Measurements from ENCODE around the gene KRT20.

KRT20 gene

GRCh38 chr17:40883626-40884334 is 1.3 kb downstream of the KRT20 start:
- TF ChIP-seq CTCF (IDR thresholded peaks at IDR 0.05; ENCODE audit: low read depth, low read length, missing control alignments) = no peak
- in situ Hi-C loops (cut with HindIII; ENCODE audit: low sequenced_read_pairs) = no loop called here
- H3K4me3 ChIP-seq (ENCODE audit: low read depth, low read length) = no peak overlapping the region
- DNase-seq (ENCODE audit: low read depth) = no peak

DNA sequence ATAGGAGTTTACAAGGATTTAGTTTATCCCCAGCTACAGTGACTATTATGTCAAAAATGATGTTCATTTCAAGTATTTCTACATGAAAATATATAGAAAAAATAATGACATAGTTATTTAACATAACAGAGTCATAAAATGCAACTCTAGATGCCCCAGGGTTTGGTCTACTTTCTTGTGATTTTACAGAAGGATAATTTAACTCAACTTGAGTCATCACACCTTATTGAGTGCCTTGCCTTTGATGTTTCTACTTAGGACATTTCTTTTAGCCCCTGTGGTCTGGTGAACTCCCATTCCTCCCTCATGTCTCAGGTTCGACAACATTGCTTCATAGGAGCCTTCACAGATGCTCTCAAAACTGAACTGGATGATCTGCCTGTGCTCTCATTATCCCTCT is 2.0 kb downstream of the KRT20 start:
- no peak for DNase-seq (ENCODE audit: low read depth)
- no peak for TF ChIP-seq CTCF (IDR thresholded peaks at IDR 0.05; ENCODE audit: low read depth, low read length, missing control alignments)
- in situ Hi-C loops (cut with HindIII; ENCODE audit: low sequenced_read_pairs) = no loop called here
- H3K4me3 ChIP-seq (ENCODE audit: low read depth, low read length) = no peak overlapping the region

- H3K4me3 ChIP-seq (ENCODE audit: low read depth, low read length) = no peak overlapping the region
- in situ Hi-C loops (cut with HindIII; ENCODE audit: low sequenced_read_pairs) = no loop called here
- no peak for DNase-seq (ENCODE audit: low read depth)
- TF ChIP-seq CTCF (IDR thresholded peaks at IDR 0.05; ENCODE audit: low read depth, low read length, missing control alignments) = no peak
These were observed 6.0 kb downstream of the KRT20 start for GRCh38 chr17:40879026-40879425.

DNA sequence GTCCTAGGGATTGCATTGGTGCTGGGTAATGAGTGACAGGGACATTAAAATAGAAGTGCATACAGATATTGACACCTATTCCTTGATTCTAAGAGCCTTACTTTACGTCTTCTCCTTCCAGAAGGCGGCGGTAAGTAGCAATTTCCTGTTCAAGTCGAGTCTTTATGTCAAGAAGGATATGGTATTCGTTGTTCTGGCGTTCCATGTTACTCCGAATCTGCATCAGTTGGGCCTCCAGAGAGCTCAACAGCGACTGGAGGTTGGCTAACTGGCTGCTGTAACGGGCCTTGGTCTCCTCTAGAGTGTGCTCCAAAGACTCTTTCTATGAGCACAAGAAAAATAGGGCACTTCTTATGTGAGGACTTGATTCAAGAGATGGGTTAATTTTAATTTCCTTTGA is 7.0 kb downstream of the KRT20 start:
- no peak for TF ChIP-seq CTCF (IDR thresholded peaks at IDR 0.05; ENCODE audit: low read depth, low read length, missing control alignments)
- no peak overlapping the region for H3K4me3 ChIP-seq (ENCODE audit: low read depth, low read length)
- in situ Hi-C loops (cut with HindIII; ENCODE audit: low sequenced_read_pairs) = no loop called here
- DNase-seq (ENCODE audit: low read depth) = no peak

DNA sequence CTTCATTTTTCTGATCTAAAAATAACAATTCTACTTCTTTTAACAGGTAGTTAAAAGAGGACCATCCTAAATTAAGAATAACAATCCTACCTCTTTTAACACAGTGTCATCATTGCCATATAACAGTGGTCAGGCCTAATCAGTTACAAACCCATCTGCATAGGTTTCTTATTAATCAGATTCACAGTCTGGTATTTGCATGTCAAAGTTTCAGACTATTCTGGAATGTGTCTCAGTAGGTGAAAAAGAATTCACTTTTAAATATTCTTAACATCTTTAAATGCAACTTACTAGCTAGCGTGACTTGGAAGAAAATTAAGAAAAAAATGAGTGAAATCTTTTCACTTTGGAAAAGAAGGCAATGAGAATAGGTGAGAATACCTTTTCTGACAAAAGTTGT is 11.2 kb downstream of the KRT20 start:
- no peak overlapping the region for H3K4me3 ChIP-seq (ENCODE audit: low read depth, low read length)
- TF ChIP-seq CTCF (IDR thresholded peaks at IDR 0.05; ENCODE audit: low read depth, low read length, missing control alignments) = no peak
- in situ Hi-C loops (cut with HindIII; ENCODE audit: low sequenced_read_pairs) = no loop called here
- no peak for DNase-seq (ENCODE audit: low read depth)

DNA sequence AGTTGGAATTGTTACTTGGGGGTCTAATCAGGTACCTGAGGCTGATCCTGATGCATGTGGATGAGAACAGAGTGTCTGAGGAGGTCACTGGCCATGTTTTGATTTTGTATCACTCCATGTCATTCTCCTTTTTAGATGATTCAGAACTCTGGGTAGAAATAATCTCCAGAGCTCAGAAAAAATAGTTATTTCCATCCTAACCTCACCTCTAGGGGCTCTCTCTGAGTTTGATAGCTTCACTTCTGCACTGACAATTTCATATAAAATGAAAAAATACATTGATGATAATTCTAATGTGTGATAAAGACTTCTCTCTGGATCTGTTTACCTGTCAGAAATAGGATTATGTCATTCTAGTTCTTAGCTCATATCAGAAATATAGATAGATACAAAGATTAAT is 11.8 kb downstream of the KRT20 start:
- no peak for TF ChIP-seq CTCF (IDR thresholded peaks at IDR 0.05; ENCODE audit: low read depth, low read length, missing control alignments)
- in situ Hi-C loops (cut with HindIII; ENCODE audit: low sequenced_read_pairs) = no loop called here
- no peak for DNase-seq (ENCODE audit: low read depth)
- no peak overlapping the region for H3K4me3 ChIP-seq (ENCODE audit: low read depth, low read length)
